Activated CD4-positive, alpha-beta T cell treated with anti-CD3 and anti-CD28 coated beads, Interleukin-2, Interleukin-6, amounts not matched to agents 100 ng/mL and 50 ng/mL, durations not matched to agents 16 hours and 8 hours (primary cell): Measurements from ENCODE around the gene CKS2.

Experiments
- DNase-seq: peaks from one replicate; pipeline ENCODE4 v3.0.0-alpha.2; 2020

CKS2 gene

GRCh38 chr9:89311346-89312221, 589 bp downstream of the CKS2 start:
- no peak for DNase-seq

- peak; percentile 44 for DNase-seq
These were observed 1.2 kb downstream of the CKS2 start for GRCh38 chr9:89312222-89312571.

GRCh38 chr9:89313842-89314241, 2.8 kb downstream of the CKS2 start:
- peak; percentile 45 for DNase-seq

GRCh38 chr9:89314955-89315354, 4.0 kb downstream of the CKS2 start:
- DNase-seq = no peak

- DNase-seq = no peak
These were observed 4.5 kb downstream of the CKS2 start for GRCh38 chr9:89315482-89315881.

- DNase-seq = no peak
These were observed 6.3 kb downstream of the CKS2 start for GRCh38 chr9:89317282-89317681.

- DNase-seq = peak; percentile 97
These were observed 7.4 kb downstream of the CKS2 start, which contains the start of gene SECISBP2 for GRCh38 chr9:89318123-89319014. Gene SECISBP2 (plus strand): TSS chr9:89318500. CDS start chr9:89318577, 77 bp downstream.

- peak; percentile 21 for DNase-seq
These were observed 8.3 kb downstream of the CKS2 start for GRCh38 chr9:89319015-89319905.

- no peak for DNase-seq
These were observed 12.4 kb downstream of the CKS2 start for GRCh38 chr9:89323390-89323789.

GRCh38 chr9:89325733-89326132, 14.7 kb downstream of the CKS2 start:
- DNase-seq = no peak

- DNase-seq = no peak
These were observed 17.1 kb downstream of the CKS2 start for GRCh38 chr9:89328064-89328463.

- DNase-seq = no peak
These were observed 18.9 kb downstream of the CKS2 start for GRCh38 chr9:89329917-89330316.

- DNase-seq = no peak
These were observed 19.5 kb downstream of the CKS2 start for GRCh38 chr9:89330513-89330912.

- DNase-seq = peak; percentile 45
These were observed 28.8 kb downstream of the CKS2 start for GRCh38 chr9:89339807-89340206.

GRCh38 chr9:89340332-89340731, 29.3 kb downstream of the CKS2 start:
- DNase-seq = peak; percentile 56

- DNase-seq = no peak
These were observed 31.2 kb downstream of the CKS2 start for GRCh38 chr9:89342213-89342612.

GRCh38 chr9:89342948-89343347, 32.0 kb downstream of the CKS2 start:
- no peak for DNase-seq

- peak; percentile 42 for DNase-seq
These were observed 32.8 kb downstream of the CKS2 start for GRCh38 chr9:89343812-89344211.

- no peak for DNase-seq
These were observed 34.5 kb downstream of the CKS2 start for GRCh38 chr9:89345476-89345875.

- no peak for DNase-seq
These were observed 35.7 kb downstream of the CKS2 start for GRCh38 chr9:89346696-89347095.

GRCh38 chr9:89347651-89348050, 36.7 kb downstream of the CKS2 start:
- DNase-seq = no peak

- no peak for DNase-seq
These were observed 38.6 kb downstream of the CKS2 start for GRCh38 chr9:89349607-89350006.
